GM19193 (cell line): ENCODE measurements around the gene TRIOBP.

Experiments
- POLR2A ChIP-seq: IDR thresholded peaks from 4 replicates; pipeline ENCODE4 v1.6.1; 2011; ENCODE audit not compliant: insufficient read depth, insufficient read length; ENCODE audit errors: extremely low read depth

TRIOBP gene

GRCh38 chr22:37733625-37734401, 37.0 kb downstream of the TRIOBP start:
- no peak for TF ChIP-seq POLR2A

- no peak for TF ChIP-seq POLR2A
These were observed 37.5 kb downstream of the TRIOBP start for GRCh38 chr22:37734402-37734700.

- no peak for TF ChIP-seq POLR2A
These were observed 38.2 kb downstream of the TRIOBP start for GRCh38 chr22:37734964-37735451.

- no peak for TF ChIP-seq POLR2A
These were observed 42.2 kb downstream of the TRIOBP start for GRCh38 chr22:37739035-37739434.

- no peak for TF ChIP-seq POLR2A
These were observed 42.8 kb downstream of the TRIOBP start for GRCh38 chr22:37739611-37740049.

GRCh38 chr22:37740455-37741311, 43.8 kb downstream of the TRIOBP start:
- TF ChIP-seq POLR2A = no peak

- no peak for TF ChIP-seq POLR2A
These were observed 44.5 kb downstream of the TRIOBP start for GRCh38 chr22:37741312-37741795.

GRCh38 chr22:37742376-37743171, 45.7 kb downstream of the TRIOBP start:
- TF ChIP-seq POLR2A = no peak

- TF ChIP-seq POLR2A = no peak
These were observed 47.7 kb downstream of the TRIOBP start for GRCh38 chr22:37744589-37744988.

GRCh38 chr22:37745548-37746365, 48.9 kb downstream of the TRIOBP start:
- no peak for TF ChIP-seq POLR2A

GRCh38 chr22:37746366-37747079, 49.7 kb downstream of the TRIOBP start:
- no peak for TF ChIP-seq POLR2A

- no peak for TF ChIP-seq POLR2A
These were observed 50.3 kb downstream of the TRIOBP start for GRCh38 chr22:37747080-37747714.

GRCh38 chr22:37747715-37748100, 50.9 kb downstream of the TRIOBP start:
- TF ChIP-seq POLR2A = no peak
